Adrenal gland (tissue), 5 donors: ENCODE measurements around the gene SYNM.

Source experiments
- POLR2A ChIP-seq, 2 donors: fragments of 450-650 bp; IDR thresholded peaks; one replicate each; pipeline ENCODE4 v1.6.1; 2017; ENCODE audit warnings: antibody characterized with exemption in 2 of 2, mild to moderate bottlenecking in 2 of 2, moderate library complexity in 1 of 2
- TF ChIP-seq, protein P1 (sequence below), 6 experiments: fragments of 450-650 bp in 4 of 6; fragments of 200-600 bp in 2 of 6; sonication (generic) in 1 of 6; IDR thresholded peaks; 1 replicate in 5 of 6; 2 replicates in 1 of 6; pipeline versions ENCODE4 v1.5.1 to v1.8.0; 2016 to 2021; ENCODE audit warnings: antibody characterized with exemption in 6 of 6, mild to moderate bottlenecking in 2 of 6, moderate library complexity in 1 of 6
- donor health status: DM: no; HTN: no; CAD: no.

GRCh38 chr15:99131441-99132023 is 26.7 kb downstream of the SYNM start:
- TF ChIP-seq, protein P1, sequence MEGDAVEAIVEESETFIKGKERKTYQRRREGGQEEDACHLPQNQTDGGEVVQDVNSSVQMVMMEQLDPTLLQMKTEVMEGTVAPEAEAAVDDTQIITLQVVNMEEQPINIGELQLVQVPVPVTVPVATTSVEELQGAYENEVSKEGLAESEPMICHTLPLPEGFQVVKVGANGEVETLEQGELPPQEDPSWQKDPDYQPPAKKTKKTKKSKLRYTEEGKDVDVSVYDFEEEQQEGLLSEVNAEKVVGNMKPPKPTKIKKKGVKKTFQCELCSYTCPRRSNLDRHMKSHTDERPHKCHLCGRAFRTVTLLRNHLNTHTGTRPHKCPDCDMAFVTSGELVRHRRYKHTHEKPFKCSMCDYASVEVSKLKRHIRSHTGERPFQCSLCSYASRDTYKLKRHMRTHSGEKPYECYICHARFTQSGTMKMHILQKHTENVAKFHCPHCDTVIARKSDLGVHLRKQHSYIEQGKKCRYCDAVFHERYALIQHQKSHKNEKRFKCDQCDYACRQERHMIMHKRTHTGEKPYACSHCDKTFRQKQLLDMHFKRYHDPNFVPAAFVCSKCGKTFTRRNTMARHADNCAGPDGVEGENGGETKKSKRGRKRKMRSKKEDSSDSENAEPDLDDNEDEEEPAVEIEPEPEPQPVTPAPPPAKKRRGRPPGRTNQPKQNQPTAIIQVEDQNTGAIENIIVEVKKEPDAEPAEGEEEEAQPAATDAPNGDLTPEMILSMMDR (IDR thresholded peaks at IDR 0.05): no peak
- no peak for TF ChIP-seq POLR2A (IDR thresholded peaks at IDR 0.05)
